OCI-LY1 (cell line): ENCODE measurements around the gene DHCR7.

Experiments
- EZH2 ChIP-seq: fragments of 200-600 bp; sonication (generic), shearing (Covaris generic); IDR thresholded peaks from 2 replicates; pipeline ENCODE4 v1.8.0; 2017; ENCODE audit warnings: borderline replicate concordance, mixed run types, mild to moderate bottlenecking, antibody characterized with exemption, low read length, moderate library complexity, mixed read lengths
- TF ChIP-seq, protein P1 (sequence below): fragments of 200-600 bp; sonication (generic), shearing (Covaris generic); IDR thresholded peaks from 2 replicates; pipeline ENCODE4 v1.5.1; 2017; ENCODE audit warnings: mild to moderate bottlenecking, antibody characterized with exemption, low read length, moderate library complexity, mixed read lengths

- TF ChIP-seq, protein P1, sequence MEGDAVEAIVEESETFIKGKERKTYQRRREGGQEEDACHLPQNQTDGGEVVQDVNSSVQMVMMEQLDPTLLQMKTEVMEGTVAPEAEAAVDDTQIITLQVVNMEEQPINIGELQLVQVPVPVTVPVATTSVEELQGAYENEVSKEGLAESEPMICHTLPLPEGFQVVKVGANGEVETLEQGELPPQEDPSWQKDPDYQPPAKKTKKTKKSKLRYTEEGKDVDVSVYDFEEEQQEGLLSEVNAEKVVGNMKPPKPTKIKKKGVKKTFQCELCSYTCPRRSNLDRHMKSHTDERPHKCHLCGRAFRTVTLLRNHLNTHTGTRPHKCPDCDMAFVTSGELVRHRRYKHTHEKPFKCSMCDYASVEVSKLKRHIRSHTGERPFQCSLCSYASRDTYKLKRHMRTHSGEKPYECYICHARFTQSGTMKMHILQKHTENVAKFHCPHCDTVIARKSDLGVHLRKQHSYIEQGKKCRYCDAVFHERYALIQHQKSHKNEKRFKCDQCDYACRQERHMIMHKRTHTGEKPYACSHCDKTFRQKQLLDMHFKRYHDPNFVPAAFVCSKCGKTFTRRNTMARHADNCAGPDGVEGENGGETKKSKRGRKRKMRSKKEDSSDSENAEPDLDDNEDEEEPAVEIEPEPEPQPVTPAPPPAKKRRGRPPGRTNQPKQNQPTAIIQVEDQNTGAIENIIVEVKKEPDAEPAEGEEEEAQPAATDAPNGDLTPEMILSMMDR: no peak
- TF ChIP-seq EZH2: no peak
These were observed 8.6 kb upstream of the DHCR7 start for GRCh38 chr11:71456831-71457230.
